ENCODE measurements around the gene TNFAIP8L3.

DNA sequence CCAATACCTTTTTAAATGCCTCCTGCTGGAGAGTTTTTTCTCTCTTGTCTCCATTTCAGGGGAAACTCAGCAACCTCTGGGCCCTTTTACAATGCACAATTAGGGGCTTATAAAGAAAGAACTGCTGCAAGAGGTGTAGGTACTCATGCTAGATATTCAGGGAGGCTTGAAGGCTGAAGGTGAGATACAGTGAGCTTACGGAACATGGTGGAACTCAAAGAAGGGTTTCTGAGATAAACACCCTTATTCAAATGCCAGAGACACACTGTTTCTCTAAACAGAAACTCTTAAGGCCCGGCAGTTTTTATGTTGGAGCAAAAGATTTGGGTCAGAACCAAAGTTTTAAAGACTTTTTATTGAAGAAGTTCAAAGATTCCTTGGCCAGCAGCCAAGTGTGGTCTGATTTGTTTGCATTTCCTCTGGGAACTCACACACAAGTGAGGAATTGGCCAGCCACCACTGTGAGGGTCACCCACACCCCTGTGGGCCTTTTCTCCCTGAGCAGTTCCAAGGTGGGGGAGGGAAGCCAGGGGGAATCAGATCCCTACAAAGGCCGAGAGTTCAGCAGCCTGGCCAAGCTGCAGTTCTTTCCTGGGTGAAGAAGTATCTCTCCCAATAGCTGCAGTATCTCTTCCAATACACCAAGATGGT, 47.8 kb downstream of the TNFAIP8L3 start:
- TF ChIP-seq, protein P1, sequence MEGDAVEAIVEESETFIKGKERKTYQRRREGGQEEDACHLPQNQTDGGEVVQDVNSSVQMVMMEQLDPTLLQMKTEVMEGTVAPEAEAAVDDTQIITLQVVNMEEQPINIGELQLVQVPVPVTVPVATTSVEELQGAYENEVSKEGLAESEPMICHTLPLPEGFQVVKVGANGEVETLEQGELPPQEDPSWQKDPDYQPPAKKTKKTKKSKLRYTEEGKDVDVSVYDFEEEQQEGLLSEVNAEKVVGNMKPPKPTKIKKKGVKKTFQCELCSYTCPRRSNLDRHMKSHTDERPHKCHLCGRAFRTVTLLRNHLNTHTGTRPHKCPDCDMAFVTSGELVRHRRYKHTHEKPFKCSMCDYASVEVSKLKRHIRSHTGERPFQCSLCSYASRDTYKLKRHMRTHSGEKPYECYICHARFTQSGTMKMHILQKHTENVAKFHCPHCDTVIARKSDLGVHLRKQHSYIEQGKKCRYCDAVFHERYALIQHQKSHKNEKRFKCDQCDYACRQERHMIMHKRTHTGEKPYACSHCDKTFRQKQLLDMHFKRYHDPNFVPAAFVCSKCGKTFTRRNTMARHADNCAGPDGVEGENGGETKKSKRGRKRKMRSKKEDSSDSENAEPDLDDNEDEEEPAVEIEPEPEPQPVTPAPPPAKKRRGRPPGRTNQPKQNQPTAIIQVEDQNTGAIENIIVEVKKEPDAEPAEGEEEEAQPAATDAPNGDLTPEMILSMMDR (conservative IDR thresholded peaks at IDR 0.05; ENCODE audit: low read length): no peak
- no peak for TF ChIP-seq EZH2phosphoT487 (IDR thresholded peaks at IDR 0.05; ENCODE audit: borderline replicate concordance)

Data from Loucy (cell line).